Lung microvascular endothelial cell (primary cell): ENCODE measurements around the gene FKRP. TPM values are rescaled to one million over a fixed set of nuclear protein-coding genes. Genes with fewer than 3 reads are reported as not detected.

Source experiments
- DNase-seq, 2 donors: peaks; one replicate each; pipeline versions ENCODE4 v3.0.0 to v3.0.0-alpha.2; 2010; ENCODE audit warnings: low read depth in 2 of 2
- total RNA-seq: library from RNA; depleted of rRNA; stranded (reverse); fragments of >200 nt; gene quantifications from 2 replicates; pipeline ENCODE4 v1.2.1, GENCODE V29; 2014

FKRP gene
- total RNA-seq, 1 donor from 2014 or later = 13.9 TPM

DNA sequence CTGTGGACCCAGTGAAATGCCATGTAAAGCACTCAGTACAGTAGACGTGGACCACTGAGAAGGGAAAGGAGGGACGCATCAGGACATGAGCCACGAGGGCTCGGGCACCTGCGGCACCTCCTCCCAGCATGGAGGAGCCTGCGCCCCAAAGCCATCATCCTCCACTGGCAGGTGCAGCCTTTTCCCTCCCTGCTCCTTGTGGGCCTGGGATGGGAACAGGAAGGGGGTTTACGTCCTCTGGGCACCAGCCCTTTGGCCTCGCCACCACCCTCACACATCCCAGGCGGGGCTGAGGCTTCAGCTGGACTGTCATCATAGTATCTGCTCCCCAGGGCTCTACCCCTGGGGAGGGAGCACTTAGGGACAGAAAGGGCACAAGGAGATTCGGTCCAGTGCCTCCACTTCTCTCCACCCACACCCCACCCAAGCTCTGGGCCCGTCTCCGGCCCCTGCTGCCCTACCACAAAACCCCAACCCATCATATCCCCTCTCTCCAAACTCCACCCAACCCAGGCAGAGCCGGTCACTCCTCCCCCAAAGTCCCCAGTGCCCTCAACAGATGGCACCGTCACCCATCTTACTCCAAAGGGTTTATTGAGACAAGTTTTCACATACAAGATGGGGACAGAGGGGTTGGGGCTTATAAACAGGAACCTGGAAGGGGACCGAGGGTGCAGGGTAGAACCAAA lies 26.8 kb upstream of the FKRP start:
- DNase-seq = no peak

DNA sequence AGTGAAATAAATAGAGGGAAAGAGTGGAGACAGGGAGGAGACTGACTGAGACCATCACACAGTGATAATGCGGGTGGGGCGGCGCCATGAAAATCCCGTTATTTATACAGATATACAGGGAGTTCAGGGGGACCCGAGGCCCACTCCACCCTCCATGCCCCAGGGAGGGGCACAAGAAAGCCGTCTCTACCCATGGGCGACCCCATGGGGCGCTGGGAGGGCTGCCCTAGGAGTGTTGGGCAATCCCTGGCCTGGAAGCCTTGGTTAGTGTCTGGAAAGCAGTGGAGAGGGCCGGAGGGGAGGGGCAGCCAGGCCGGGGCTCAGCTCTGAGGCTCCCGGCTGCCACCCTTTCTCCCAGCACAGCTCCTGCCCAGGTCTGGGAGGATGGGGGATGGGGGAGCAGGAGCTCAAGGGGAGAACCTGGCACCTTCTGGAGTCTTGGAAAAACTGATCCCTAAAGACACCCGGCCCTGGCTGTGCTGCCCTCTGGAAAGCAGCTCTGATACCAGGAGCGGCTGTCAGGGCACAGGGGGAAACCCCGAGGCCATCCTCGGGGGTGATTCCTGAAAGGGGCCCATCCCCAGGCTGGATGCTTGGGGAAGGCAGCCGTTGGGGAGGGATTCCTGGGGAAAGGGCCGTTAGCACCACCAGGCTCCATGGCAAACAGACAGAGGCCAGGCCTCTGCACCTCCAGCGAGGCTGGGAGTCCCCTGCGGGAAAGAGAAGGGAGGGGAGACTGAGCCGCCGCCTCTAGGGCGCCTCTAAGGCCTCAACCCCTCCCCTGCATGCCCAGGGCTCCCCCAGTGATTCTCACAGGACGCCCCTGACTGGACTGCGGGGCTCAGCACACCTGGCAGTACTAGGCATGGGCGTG lies 26.0 kb upstream of the FKRP start:
- no peak for DNase-seq

DNA sequence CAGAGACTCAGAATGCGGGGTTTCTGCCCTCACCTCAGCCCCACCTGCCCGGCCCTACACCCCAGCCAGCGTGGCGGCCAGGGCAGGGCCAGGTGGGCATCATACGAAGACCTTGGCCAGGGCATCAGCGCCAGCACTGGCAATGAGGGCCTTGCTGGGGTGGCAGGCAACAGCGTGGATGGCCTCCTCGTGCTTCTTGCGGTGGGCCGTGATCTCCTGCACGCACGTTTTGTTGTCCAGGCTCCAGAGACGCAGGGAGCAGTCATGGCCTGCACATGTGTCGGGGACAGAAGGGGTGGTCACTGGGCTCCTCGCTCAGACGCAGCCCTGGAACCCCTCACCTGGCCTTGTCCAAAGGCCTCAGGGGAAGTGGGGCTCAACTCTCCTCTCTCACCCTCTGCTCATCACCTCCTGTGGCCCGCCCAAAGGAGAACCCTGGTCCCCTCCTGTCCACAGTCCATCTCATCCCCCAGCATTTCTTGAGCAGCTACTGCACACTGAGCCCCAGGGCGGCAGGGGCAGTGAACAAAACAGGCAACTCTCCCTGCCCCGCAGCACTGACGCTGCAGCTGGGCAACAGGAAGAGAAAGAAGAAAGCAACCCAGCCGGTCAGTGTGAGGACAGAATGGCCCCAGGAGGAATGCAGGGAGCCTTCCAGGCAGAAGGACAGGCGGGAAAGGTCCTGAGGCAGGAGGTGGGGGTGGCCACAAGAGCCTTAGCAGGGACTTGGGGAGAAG lies 25.2 kb upstream of the FKRP start:
- no peak for DNase-seq

DNA sequence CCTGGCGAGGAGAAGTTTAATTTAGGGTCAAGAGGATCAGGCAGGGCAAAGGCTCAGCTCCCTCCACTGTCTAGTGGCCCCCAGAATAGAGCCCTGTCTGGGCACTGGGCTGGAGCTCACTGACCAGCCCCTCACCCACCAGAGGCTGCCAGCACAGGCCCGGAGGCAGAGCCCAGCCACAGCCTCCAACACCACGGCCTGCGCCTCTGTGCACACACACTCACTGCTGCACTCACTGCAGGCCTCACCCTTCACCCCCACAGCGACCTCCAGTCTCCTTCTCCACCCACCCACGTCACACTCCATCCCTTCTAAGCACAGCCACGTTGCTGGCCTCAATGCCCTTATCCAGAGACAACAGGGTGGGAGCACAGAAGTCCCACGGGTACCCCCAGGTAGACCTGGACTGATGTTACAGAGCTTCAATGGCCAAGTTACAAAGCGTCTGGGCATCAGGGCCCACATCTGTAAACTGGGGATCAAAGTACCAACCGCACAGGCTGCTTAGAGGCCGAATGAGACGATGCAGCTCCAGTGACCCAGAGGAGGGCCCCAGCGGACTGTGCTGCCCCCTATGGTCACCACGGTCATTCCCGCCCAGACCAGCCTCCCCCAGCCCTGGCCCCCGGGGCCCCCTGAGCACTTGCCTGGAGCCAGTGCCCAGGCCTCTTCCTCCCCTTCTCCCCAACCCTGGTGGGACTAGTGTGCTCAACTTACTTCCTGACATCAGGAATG lies 24.4 kb upstream of the FKRP start:
- DNase-seq = no peak

DNA sequence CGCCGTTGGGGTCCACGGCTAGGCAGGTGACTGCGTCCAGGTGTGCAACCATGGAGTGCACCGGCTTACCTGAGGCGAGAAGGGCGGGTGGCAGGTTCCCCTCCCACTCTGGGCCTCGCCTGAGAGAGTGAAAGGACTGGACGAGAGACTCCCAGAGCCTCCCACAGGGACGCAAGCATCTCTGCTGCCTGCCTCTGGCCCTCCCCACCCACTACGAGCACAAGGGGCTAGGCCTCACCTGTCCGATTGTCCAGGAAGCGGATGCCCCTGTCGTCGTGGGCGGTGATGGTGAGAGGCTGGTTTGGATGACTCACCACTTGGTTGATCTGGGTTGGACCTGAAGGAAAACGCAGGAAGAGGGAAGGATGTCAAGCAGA lies 23.9 kb upstream of the FKRP start:
- DNase-seq = peak in 1 of 2 donors; percentile 58

DNA sequence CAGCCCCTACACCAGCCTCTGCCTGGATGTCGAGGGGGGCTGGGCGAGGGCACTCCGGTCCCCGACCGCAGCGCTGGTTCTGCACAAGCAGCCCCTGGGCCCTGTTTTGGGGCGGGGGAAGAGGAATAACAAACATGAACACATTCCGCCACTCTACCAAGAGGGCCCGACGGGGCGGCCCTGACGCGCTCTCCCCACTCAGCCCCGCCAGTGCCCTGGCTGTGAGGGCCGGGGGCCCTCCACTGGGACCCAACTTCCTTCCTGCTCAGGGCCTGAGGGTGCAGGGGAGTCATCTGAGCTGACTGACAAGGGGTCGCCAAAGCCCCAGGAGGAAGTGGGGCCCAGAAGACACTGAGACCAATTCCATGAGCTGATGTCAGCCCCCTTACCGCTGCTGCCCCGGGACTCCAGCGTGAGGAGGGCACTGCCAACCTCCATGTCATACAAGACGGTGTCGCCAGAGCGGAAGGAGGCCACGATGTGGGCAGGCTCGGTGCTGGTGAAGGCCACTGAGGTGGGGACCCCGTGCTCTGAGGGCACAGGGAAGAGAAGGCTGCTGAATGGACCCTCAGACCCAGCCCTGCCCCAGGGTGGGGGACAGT lies 23.3 kb upstream of the FKRP start:
- no peak for DNase-seq

DNA sequence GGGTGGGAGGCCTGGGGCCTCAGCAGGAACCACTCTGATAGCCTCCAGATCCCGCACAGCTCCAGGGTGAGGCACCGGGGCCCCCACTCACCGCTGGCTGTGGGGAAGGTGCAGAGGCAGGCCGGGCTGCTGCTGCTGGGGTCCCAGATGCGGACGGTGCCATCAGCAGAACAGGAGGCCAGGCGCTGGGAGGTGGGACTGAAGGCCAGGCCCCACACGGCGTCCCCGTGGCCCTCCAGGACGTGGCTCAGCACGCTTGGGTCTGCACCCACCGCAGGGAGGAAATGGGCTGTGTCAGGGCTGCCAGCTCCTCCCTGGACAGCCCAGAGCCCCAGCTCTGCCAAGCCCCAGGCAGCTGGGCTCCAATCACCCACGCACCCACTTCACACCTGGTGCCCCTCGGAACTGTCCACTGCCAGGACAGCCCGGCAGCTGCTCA lies 22.8 kb upstream of the FKRP start:
- DNase-seq = no peak

DNA sequence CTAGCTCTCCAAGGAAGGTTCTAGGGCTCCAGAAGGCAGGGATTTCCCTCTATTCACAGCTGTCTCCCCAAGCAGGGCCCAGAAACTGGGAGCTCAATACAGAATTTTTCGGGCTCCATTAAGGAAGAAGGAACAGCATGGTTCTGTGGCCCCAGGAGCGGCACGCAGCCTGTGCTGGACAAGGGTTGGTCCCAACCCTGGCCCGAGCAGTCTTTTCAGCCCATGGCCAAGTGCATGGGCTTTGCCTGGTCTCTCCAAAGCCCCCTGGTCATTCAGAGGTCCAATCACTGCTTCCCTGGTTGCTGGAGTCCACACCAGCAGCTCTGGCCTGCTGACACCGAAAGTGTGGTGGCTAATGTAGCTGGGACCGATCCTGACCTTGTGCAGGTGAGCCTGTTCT lies 22.4 kb upstream of the FKRP start:
- DNase-seq = no peak

DNA sequence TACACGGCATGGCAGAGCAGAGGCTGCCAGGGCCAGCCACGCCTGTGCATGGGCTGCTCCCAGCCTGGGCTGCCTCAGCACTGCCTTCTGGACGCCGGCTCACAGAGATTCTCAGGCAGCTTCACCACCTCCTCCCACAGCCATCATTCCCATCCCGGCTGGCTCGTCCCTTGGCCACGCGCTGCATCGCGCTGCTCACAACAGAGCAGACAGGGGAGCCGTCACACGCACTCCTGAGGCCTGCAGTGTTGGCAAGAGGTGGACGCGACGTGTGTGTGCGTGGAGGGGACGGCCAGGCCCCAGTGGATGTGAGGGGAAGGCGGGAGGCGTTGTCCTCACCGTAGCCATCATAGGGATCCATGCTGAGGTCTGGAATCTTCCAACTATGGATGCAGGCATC lies 21.4 kb upstream of the FKRP start:
- no peak for DNase-seq

DNA sequence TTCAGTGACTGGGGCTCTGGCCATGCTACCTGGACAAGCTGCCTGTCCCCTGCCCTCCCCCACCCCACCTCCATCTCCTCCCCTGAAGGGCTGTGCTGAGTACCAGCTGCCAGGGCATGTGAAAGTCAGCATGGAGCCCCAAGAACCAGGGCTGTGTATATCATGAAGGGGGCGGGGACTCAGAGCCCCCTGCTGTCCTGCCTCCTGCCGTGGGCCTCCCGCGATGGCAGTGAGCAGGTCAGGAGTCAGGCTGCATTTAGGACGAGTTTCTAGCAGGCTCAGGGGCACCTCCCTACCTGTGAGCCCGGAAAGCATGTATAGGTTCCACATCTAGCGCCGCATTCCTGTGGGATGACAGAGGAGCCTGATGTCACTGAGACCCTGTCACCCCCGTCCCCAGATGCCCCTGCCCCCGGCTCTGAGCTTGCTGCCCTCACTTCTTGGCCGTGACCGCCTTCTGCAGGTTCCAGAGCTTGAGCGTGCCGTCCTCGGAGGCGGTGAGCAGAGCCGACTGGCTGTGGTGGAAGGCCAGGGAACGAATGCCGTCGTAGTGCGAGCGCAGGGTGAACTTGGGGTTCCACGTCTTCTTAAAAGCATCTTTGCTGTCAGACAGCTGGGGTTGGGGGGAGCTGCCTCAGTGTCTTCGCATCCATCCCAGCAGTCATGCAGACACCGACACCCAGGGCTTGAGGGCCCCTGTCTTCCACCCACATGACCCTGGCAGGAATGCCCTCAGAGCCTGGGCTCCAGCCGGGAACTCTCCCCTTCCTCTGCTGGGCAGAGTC lies 20.6 kb upstream of the FKRP start:
- peak in 1 of 2 donors; percentile 0 for DNase-seq

DNA sequence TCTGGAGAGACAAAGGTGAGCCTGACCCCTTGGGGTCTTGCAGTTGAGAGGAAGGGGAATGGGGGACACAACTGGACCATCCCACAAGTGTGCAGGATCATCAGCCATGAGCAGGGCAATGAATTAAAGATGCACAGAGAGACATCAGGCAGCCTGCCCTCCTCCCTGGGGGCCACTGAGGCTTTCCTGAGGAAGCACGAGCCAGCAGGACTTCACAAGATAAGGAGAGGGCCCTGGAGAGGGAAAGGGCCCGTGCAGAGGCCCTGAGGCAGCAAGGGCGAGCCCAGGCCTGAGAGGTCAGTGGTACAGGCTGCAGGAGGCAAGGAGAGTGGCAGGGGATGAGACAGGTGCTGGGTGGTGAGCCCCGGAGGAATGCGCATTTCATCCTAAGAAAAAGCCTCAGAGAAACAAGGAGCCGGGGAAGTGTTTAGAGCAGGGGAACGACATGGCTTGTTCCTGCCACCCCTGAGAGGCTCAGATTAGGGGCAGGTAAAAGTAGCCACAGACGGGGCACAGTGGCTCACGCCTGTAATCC lies 19.9 kb upstream of the FKRP start:
- DNase-seq = no peak

DNA sequence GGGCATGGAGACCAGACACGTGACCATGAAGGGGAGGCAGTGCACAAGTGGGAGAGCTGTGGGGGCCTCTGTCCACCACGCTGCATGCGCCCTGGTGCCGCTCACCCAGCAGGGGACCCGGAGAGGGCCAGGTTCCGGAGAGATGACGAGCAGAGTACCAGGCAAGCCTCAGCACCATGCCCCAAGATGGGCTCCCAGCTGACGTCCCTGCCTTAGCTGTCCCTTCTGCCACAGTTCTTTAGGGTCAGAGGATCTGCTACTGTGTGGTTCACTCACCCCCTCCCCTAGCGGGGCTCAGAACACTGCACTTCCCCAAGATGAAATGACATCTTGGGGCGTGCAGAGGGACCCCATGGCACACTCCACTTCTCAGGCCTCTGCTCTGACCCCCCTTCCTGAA lies 19.3 kb upstream of the FKRP start:
- no peak for DNase-seq

DNA sequence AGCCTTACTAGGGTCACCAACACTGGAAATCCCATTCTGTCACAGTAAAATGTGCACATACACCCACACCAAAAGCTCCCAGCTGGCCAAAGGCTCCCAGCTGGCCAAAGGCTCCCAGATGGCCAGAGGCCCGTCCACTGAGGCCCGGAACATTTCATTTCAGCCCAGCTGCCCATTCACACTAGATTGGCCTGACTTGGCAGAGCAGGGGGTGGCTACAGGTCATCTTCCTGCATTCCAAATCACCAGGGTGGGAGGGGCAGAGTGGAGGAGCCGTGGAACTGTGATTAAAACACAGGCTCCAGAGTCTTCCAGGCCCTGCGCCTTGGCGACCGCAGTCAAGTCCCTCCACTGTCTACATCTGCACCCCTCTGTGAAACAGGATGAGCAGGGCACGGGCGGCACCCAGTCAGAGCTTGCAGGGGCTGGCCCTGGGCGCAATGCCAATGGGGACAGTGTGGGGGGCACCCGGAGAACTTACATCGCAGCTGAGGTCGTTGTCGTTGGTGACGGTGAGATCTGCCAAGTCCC lies 18.8 kb upstream of the FKRP start:
- DNase-seq = peak; percentile 53 to 56

DNA sequence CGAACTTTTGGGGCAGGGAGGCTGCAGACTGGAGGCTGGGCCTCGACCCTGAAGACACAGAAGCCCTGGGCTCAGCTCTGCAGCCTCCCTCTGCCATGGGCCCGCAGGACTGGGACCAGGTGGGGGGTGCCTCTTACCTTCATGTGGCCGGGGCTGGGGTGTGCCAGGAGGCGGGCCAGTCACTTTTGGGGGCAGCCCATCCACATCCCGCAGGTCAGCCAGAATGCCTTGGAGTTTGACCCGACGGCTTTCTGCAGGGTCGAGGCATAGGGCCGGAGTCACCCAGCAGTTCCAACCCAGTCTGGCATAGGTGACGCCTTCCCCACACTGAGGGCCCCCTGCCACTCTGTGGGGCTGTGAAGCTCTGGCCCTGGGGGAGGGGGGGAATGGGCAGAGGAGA lies 18.1 kb upstream of the FKRP start:
- DNase-seq = no peak

DNA sequence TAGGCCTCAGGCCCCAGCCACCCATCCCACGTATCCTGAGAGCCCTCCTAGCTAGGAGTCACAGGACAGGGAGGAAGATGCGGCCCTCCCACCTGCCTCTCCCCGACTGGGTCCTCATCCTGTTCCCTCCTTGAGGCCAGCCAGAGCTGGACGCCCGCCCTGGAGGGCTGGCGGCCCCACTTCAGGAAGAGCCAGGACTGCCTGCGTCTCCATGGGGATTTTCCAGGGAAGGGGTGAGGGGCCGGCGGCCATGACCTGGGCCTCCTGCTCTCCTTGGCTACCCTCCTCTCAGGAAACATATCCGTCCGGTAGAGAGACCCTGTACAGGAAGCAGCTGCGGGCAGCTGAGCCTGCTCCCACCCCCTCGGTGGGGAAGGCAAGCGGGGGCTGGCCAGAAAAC lies 17.6 kb upstream of the FKRP start:
- DNase-seq = peak; percentile 89 to 91

DNA sequence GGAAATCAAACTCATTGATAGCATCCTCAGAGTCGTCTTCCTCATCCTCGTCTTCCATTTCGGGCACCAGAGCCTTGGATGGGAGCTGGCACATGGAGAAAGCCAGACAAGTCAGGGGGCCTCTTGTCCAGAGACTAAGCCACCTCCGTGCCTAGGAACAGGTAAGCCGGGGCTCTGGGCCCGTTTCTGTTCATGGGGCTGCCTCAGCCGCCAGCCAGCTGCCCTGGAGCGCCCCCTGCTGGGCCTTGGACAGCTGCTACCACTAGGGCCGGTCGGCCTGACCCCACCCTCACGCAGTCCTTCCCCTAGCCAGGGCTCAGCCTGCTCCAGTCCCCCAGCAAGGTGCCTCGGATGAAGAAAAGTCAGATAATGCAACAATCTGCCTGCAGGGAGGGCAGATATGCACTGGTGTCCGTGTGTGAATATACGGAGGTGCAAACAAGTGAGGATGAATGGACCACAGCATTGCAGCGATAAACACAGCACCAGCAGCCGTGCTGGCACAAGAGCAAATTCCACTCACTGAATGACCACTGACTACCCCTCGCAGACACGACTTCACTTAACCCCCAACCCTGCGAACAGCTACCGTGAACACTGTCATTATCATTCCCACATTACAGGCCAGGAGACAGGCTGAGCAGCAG lies 17.0 kb upstream of the FKRP start:
- peak; percentile 90 to 93 for DNase-seq

DNA sequence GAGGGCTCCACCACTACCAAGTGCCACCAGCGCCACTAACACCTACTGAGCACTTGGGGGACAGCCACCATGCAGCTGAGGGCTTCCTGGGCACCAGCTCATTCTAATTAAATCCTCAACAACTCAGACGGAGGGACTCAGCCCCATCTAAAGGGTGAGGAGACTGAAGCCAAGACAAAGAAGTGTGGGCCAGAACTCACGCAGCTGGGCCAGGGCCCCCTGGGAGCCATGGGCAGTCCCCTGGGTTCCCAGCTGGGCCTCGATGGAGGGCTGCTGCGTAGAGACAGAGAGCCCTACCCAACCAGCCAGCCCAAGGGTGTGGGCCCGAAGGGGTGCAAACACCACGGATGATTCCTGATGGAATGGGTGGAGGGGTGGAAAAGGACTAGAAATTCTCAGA lies 16.2 kb upstream of the FKRP start:
- DNase-seq = no peak

DNA sequence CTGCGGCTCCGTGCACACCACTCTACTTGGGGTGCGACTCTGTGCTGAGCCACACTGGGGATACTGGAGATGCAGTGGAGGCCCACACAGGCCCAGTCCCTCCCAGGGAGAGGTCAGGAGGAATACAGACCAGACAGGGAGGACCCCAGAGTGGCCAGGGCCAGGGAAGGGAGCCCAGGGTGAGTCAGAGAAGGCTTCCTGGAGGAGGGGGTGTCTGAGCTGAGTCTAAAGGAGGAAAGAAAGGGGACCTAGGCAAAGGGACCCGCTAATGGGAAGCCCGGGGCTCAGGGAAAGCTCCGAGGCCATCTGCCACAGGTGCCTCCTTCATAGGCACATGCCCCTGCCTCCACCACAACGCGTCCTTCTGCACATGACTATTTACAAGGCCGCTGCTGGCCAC lies 15.7 kb upstream of the FKRP start:
- DNase-seq = no peak

DNA sequence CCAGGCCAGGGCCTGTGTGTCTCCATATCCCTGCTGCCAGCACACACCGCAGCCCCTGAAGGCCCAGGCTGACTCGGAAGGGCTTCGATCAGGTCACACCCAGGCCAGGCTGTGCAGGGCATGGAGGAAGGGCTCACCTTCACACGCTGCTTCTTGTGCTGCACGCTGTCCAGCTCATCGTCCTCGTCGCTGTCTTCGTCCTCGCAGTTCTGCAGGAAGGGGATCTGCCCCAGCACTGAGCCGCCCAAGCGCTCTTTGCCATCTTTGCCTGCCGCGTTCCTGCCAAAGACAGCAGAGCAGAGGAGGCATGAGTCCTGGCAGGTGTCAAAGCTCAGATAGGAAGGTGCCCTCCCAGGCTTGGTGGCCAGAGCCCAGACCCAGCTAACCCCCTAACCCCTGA lies 15.3 kb upstream of the FKRP start:
- no peak for DNase-seq
